Myometrial cell (primary cell): ENCODE results near the gene CCR5. TPM values are rescaled to one million over a fixed set of nuclear protein-coding genes. Genes with fewer than 3 reads are reported as not detected.

Experiments used
- total RNA-seq: library from RNA; depleted of rRNA; stranded (reverse); fragments of >200 nt; gene quantifications from 2 replicates; pipeline ENCODE4 v1.2.3, GENCODE V29; 2015

Gene CCR5
- total RNA-seq: not detected in 2 replicates

DNA sequence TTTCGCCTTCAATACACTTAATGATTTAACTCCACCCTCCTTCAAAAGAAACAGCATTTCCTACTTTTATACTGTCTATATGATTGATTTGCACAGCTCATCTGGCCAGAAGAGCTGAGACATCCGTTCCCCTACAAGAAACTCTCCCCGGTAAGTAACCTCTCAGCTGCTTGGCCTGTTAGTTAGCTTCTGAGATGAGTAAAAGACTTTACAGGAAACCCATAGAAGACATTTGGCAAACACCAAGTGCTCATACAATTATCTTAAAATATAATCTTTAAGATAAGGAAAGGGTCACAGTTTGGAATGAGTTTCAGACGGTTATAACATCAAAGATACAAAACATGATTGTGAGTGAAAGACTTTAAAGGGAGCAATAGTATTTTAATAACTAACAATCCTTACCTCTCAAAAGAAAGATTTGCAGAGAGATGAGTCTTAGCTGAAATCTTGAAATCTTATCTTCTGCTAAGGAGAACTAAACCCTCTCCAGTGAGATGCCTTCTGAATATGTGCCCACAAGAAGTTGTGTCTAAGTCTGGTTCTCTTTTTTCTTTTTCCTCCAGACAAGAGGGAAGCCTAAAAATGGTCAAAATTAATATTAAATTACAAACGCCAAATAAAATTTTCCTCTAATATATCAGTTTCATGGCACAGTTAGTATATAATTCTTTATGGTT lies at the start of gene CCR5:
CCR5 (plus strand) TSS at position 108 of the 680 bp plus-strand sequence. CDS start 1,957 bp downstream, outside the sequence.

DNA sequence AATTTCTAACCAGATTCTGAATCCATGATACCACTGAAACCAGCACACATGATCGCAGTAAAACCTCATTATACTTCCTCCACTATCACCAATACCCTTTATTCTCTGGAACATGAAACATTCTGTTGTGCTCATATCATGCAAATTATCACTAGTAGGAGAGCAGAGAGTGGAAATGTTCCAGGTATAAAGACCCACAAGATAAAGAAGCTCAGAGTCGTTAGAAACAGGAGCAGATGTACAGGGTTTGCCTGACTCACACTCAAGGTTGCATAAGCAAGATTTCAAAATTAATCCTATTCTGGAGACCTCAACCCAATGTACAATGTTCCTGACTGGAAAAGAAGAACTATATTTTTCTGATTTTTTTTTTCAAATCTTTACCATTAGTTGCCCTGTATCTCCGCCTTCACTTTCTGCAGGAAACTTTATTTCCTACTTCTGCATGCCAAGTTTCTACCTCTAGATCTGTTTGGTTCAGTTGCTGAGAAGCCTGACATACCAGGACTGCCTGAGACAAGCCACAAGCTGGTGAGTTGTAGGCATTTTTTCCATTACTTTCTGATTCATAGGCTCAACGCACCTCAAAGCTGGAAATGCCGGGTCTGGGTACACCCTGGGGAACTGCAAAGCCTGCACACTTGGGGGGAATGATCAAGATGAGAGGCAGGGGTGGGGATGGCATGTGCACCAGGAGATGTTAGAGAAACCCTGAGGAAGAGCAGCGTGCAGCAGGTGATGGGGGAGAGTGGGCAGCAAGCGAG lies 16.9 kb upstream of the CCR5 start, which contains the start of gene CCR2:
CCR2 (plus strand) TSS at position 465 of the 764 bp plus-strand sequence. CDS start 3,417 bp downstream, outside the sequence.

GRCh38 chr3:46406788-46407611 lies 36.3 kb downstream of the CCR5 start, which contains the start of the genes CCR5AS and CCRL2:
Gene CCR5AS (minus strand): TSS chr3:46407066.
Gene CCRL2 (plus strand): TSS chr3:46407259. CDS start chr3:46408080, 821 bp downstream.

Other genes starting within 250 kb of the CCR5 start
- under 0.01 and 0.29 TPM in 2 replicates for gene CCR1, start 162.6 kb upstream of the CCR5 start, total RNA-seq
- not detected in 2 replicates for gene CCR3, start 128.5 kb upstream of the CCR5 start, total RNA-seq
- not detected in 2 replicates for gene CCR2, start 16.8 kb upstream of the CCR5 start, total RNA-seq
- 5.0 and 6.6 TPM in 2 replicates for gene CCRL2, start 36.3 kb downstream of the CCR5 start, total RNA-seq
- gene LTF, start 94.0 kb downstream of the CCR5 start, total RNA-seq: not detected in 2 replicates
- not detected in 2 replicates for gene RTP3, start 127.0 kb downstream of the CCR5 start, total RNA-seq
- 0.18 TPM in 1 of 2 replicates, not detected in the other for gene LRRC2, start 195.4 kb downstream of the CCR5 start, total RNA-seq
- gene FAM240A, start 241.6 kb downstream of the CCR5 start, total RNA-seq: not detected in 2 replicates